ENCODE measurements around the gene RUNX2. TPM values are rescaled to one million over a fixed set of nuclear protein-coding genes. Genes with fewer than 3 reads are reported as not detected.

The RUNX2 gene
- total RNA-seq, 1 experiment from 2014 or later: 9.3 TPM

DNA sequence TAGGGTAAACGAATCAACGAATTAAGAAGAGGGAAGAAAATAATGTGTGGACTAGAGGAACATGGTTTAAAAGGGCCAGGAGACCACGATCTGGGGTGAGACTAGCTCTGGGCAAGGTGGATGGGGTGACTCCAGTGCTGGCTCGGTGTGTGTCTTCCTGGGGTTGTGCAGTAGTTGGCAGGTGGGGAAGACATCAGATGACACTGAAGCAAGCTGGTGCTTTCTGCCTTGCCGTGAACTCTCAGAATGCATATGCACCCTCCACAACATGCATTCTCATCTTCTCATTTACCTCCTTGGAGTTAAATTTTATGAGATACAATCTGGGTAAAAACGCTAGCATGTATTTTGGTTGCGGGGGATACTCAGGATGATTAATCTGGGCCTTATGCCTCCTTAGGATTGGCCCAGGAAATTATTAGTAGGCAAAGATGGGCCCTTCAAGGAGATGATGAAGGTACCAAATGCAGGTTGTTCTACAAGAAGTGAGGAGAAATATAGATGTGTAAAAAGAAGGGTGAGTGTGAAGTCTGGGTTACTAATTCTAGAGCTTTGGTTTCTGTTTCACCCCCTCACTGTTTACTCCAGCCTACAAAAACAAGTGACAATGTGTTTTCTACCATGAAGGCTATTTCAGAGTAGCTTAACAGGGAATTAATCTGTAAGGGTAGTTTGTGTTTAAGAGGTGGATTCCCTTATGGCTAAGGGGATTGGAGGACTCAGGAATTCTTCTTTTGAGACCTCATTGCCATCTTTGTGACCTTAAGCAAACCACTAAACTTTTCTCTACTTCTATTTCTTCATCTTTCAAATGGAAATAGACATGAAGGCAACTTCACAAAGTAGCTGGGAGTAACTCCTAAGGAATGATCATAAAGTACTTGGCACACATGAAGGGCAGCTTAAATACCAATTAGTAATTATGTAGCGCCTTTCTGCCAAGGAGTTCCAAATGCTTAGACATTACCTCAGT, 120.6 kb downstream of the RUNX2 start:
- ChIA-PET POLR2A (interaction anchor here (0.6 to 1.5 kb wide), 2 partner anchors 27 to 41 kb away, joined by 3 to 4 read pairs; no protein-coding TSS in a partner anchor), CTCF (interaction anchor here (0.6 to 1.2 kb wide), 4 partner anchors 11 to 265 kb away, joined by 3 to 7 read pairs (median 3); no protein-coding TSS in a partner anchor)
- Mint-ChIP-seq H3K27ac (ENCODE audit: low read depth, unreplicated experiment) (peak overlapping the region; percentile 85), H3K4me1 (ENCODE audit: insufficient read depth, unreplicated experiment) (peaks cover 44% of the 10 kb centered on the region), H3K4me3 (ENCODE audit: unreplicated experiment) (no peak overlapping the region), H3K9me3 (ENCODE audit: unreplicated experiment) (no peaks in the 10 kb centered on the region), H3K27me3 (ENCODE audit: insufficient read depth, unreplicated experiment) (no peaks in the 10 kb centered on the region), H3K36me3 (ENCODE audit: insufficient read depth, unreplicated experiment) (peaks cover 14% of the 10 kb centered on the region)
- intact Hi-C loops (cut with micrococcal nuclease): no loop called here
- TF ChIP-seq, protein P1, sequence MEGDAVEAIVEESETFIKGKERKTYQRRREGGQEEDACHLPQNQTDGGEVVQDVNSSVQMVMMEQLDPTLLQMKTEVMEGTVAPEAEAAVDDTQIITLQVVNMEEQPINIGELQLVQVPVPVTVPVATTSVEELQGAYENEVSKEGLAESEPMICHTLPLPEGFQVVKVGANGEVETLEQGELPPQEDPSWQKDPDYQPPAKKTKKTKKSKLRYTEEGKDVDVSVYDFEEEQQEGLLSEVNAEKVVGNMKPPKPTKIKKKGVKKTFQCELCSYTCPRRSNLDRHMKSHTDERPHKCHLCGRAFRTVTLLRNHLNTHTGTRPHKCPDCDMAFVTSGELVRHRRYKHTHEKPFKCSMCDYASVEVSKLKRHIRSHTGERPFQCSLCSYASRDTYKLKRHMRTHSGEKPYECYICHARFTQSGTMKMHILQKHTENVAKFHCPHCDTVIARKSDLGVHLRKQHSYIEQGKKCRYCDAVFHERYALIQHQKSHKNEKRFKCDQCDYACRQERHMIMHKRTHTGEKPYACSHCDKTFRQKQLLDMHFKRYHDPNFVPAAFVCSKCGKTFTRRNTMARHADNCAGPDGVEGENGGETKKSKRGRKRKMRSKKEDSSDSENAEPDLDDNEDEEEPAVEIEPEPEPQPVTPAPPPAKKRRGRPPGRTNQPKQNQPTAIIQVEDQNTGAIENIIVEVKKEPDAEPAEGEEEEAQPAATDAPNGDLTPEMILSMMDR (IDR thresholded peaks at IDR 0.05; ENCODE audit: unreplicated experiment): no peak
- no peak for DNase-seq (ENCODE audit: unreplicated experiment)
- BruUV-seq (replicated peaks): no TSS peak

DNA sequence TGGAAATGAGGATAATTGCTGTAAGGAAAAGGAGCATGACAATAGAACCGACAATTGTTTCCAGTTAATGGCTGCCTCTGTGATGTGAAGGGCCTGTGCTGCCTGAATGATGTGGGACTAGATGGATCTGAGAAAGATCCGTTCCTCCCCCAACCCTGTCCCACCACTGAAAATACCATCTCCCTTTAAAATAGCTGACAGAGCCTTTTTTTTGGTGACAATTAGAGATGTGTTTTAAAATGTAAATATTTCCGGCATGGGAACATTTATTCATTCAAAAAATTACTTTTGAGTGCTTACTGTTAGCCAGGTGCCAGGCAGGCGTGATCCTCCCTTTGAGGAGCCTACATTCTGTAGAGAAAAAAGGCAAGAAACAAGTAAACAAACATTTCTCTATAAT, 122.0 kb downstream of the RUNX2 start:
- Mint-ChIP-seq H3K27me3 (ENCODE audit: insufficient read depth, unreplicated experiment) (no peaks in the 10 kb centered on the region), H3K27ac (ENCODE audit: low read depth, unreplicated experiment) (no peak overlapping the region), H3K9me3 (ENCODE audit: unreplicated experiment) (no peaks in the 10 kb centered on the region), H3K4me1 (ENCODE audit: insufficient read depth, unreplicated experiment) (peaks cover 50% of the 10 kb centered on the region), H3K4me3 (ENCODE audit: unreplicated experiment) (no peak overlapping the region), H3K36me3 (ENCODE audit: insufficient read depth, unreplicated experiment) (peaks cover 19% of the 10 kb centered on the region)
- no TSS peak for BruUV-seq (replicated peaks)
- intact Hi-C loops (cut with micrococcal nuclease): no loop called here
- POLR2A ChIA-PET: no interaction called here
- CTCF ChIA-PET: no interaction called here
- no peak for DNase-seq (ENCODE audit: unreplicated experiment)
- TF ChIP-seq, protein P1 (IDR thresholded peaks at IDR 0.05; ENCODE audit: unreplicated experiment): no peak

DNA sequence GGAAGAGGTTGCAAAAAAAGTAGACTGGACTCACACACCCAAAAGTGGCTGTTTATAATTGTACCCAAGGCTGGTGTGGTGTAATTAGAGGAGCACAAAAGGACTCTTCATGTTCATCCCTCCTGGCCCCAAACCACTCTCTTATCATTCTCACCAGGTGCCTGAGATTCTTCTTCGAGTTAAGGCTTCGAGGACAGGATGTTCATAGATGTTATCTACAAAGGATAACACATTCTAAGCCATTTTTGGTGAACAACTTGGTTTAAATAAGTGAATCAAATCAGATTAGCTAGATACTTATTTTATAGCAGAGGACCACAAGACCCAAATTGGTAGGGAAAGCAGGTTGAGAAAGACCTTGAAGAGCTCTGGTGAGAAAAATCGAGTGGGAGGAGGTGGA, 122.7 kb downstream of the RUNX2 start:
- H3K9me3 Mint-ChIP-seq (ENCODE audit: unreplicated experiment): no peaks in the 10 kb centered on the region
- peaks cover 14% of the 10 kb centered on the region for H3K36me3 Mint-ChIP-seq (ENCODE audit: insufficient read depth, unreplicated experiment)
- no peak overlapping the region for H3K4me3 Mint-ChIP-seq (ENCODE audit: unreplicated experiment)
- intact Hi-C loops (cut with micrococcal nuclease): no loop called here
- no peaks in the 10 kb centered on the region for H3K27me3 Mint-ChIP-seq (ENCODE audit: insufficient read depth, unreplicated experiment)
- DNase-seq (ENCODE audit: unreplicated experiment): no peak
- TF ChIP-seq, protein P1 (IDR thresholded peaks at IDR 0.05; ENCODE audit: unreplicated experiment): no peak
- ChIA-PET POLR2A (interaction anchor here (0.9 kb wide), 1 partner anchor 14 kb away, joined by 5 read pairs; no protein-coding TSS in a partner anchor), CTCF (interaction anchor here (1.2 kb wide), 1 partner anchor 14 kb away, joined by 3 read pairs; no protein-coding TSS in a partner anchor)
- no peak overlapping the region for H3K27ac Mint-ChIP-seq (ENCODE audit: low read depth, unreplicated experiment)
- no TSS peak for BruUV-seq (replicated peaks)
- peaks cover 44% of the 10 kb centered on the region for H3K4me1 Mint-ChIP-seq (ENCODE audit: insufficient read depth, unreplicated experiment)
